HepG2 (cell line): ENCODE data around the gene SVOPL. TPM values are rescaled to one million over a fixed set of nuclear protein-coding genes. Genes with fewer than 3 reads are reported as not detected.

Source experiments
- ATAC-seq: fragments of 200-7000 bp; cut with Tn5 transposase; 3 replicates; pipeline ENCODE4 v1.9.1; 2020; ENCODE audit warnings: mild to moderate bottlenecking, moderate library complexity
- BruUV-seq: library from RNA; stranded (reverse); fragments of 400-500 nt; replicated peaks from 2 replicates; lab custom pipeline; 2021; lab: Mats Ljungman, UMichigan
- CTCF ChIA-PET: fragments of 300-600 bp; formaldehyde crosslinking; extraction: SDS; loops from one replicate; lab custom pipeline; 2021; ENCODE audit warnings: low total read pairs, inconsistent platforms, low intra/inter-chr PET ratio; lab: Yijun Ruan, JAX
- POLR2A ChIA-PET: fragments of 350-600 bp; sonication (Branson Sonifier 250); formaldehyde crosslinking; loops from one replicate; lab custom pipeline; 2020; ENCODE audit warnings: antibody characterized with exemption, inconsistent platforms; lab: Yijun Ruan, JAX
- DNase-seq: peaks from one replicate; pipeline ENCODE4 v3.0.0-alpha.2; 2015; ENCODE audit warnings: low spot score
- FAIRE-seq: peaks from 3 replicates; lab custom pipeline; 2011; peaks lifted over from hg19 to GRCh38; lab: Jason Lieb, UNC
- H2AFZ ChIP-seq: one replicate; pipeline ENCODE4 v1.6.1; 2011; ENCODE audit warnings: low read length, inconsistent platforms
- H3K27ac ChIP-seq: fragments of 300-600 bp; 3 replicates; pipeline ENCODE4 v1.8.0; 2011; ENCODE audit warnings: mixed run types, mild to moderate bottlenecking, mixed read lengths, low read length, inconsistent platforms; ENCODE audit not compliant: insufficient read depth; ENCODE audit errors: extremely low read length
- H3K27me3 ChIP-seq, 2 experiments: fragments of 200-600 bp in 1 of 2; 2 replicates in 1 of 2; 3 replicates in 1 of 2; pipeline versions ENCODE4 v1.6.0 to v1.8.0; 2011; ENCODE audit warnings: low read length in 2 of 2, mild to moderate bottlenecking in 2 of 2, moderate library complexity in 2 of 2, inconsistent platforms in 1 of 2; ENCODE audit not compliant: insufficient read depth in 2 of 2, control insufficient read depth in 1 of 2
- H3K36me3 ChIP-seq, 2 experiments: fragments of 200-600 bp in 1 of 2; replicated peaks in 1 of 2; 2 replicates in 1 of 2; 3 replicates in 1 of 2; pipeline versions ENCODE4 v1.5.1 to v1.8.0; 2011; ENCODE audit warnings: low read length in 2 of 2, inconsistent platforms in 1 of 2; ENCODE audit not compliant: insufficient read depth in 2 of 2, control insufficient read depth in 1 of 2
- H3K4me1 ChIP-seq: 2 replicates; pipeline ENCODE4 v1.5.1; 2012; ENCODE audit warnings: low read length, inconsistent platforms; ENCODE audit not compliant: insufficient read depth
- H3K4me2 ChIP-seq: 2 replicates; pipeline ENCODE4 v1.6.0; 2011; ENCODE audit warnings: low read depth, low read length, inconsistent platforms
- H3K4me3 ChIP-seq, 3 experiments: fragments of 200-600 bp in 1 of 3; sonication (generic), shearing (Covaris generic) in 1 of 3; replicated peaks in 1 of 3; 2 replicates each; pipeline ENCODE4 v1.5.1; 2011 to 2016; ENCODE audit warnings: low read length in 3 of 3, inconsistent platforms in 2 of 3, low read depth in 2 of 3, mild to moderate bottlenecking in 2 of 3, control low read depth in 1 of 3, mixed read lengths in 1 of 3; ENCODE audit not compliant: insufficient read depth in 1 of 3
- H3K79me2 ChIP-seq: one replicate; pipeline ENCODE4 v1.6.1; 2011; ENCODE audit warnings: low read length, inconsistent platforms; ENCODE audit not compliant: insufficient read depth
- H3K9ac ChIP-seq: 2 replicates; pipeline ENCODE4 v1.6.0; 2011; ENCODE audit warnings: mild to moderate bottlenecking, low read depth, low read length, inconsistent platforms; ENCODE audit not compliant: insufficient read depth
- H3K9me3 ChIP-seq: 2 replicates; pipeline ENCODE4 v1.5.1; 2012; ENCODE audit warnings: mild to moderate bottlenecking, low read length
- H4K20me1 ChIP-seq: 2 replicates; pipeline ENCODE4 v1.6.0; 2011; ENCODE audit warnings: inconsistent platforms, mild to moderate bottlenecking, low read length, moderate library complexity; ENCODE audit not compliant: insufficient read depth
- MEF2D ChIP-seq: sonication (generic); formaldehyde crosslinking; IDR thresholded peaks from 2 replicates; pipeline ENCODE4 v1.5.1; 2020; ENCODE audit warnings: mild to moderate bottlenecking, missing genetic modification reagents
- TEF ChIP-seq: sonication (generic); formaldehyde crosslinking; IDR thresholded peaks from 2 replicates; pipeline ENCODE4 v1.5.0; 2020; ENCODE audit warnings: missing genetic modification reagents
- ZNF597 ChIP-seq: sonication (generic); formaldehyde crosslinking; IDR thresholded peaks from 2 replicates; pipeline ENCODE4 v1.5.0; 2020; ENCODE audit warnings: missing genetic modification reagents
- WGBS: methylation state at CpG from one replicate; pipeline ENCODE4 v1.1.6; 2017; ENCODE audit warnings: low lambda C conversion rate; 5-methylcytosine and 5-hydroxymethylcytosine counted together
- in situ Hi-C: cut with HindIII; loops from 2 replicates; pipeline ENCODE4 v1.10.0; 2017; ENCODE audit warnings: low pct_unique_long_range_greater_than_20kb; ENCODE audit not compliant: extremely low pct_ligation_motif_present
- intact Hi-C: fragments of 100-400 bp; cut with micrococcal nuclease; formaldehyde crosslinking; loops from one replicate; pipeline ENCODE4 v1.10.0; 2022; ENCODE audit not compliant: unreplicated experiment
- polyA plus RNA-seq, 8 experiments: library from polyadenylated mRNA; depleted of rRNA in 3 of 8; stranded (reverse) in 7 of 8; unstranded in 1 of 8; fragments of >200 nt; fragmentation: Illumina TruSeq in 4 of 8; extraction: Trizol in 4 of 8; gene quantifications; 2 replicates each; pipeline versions ENCODE4 v1.2.1 to v1.2.3, GENCODE V29; 2011 to 2016; ENCODE audit warnings: low read depth in 4 of 8, missing spikeins in 1 of 8, mixed read lengths in 1 of 8; ENCODE audit not compliant: insufficient read depth in 1 of 8
- total RNA-seq, 5 experiments: library from RNA; depleted of rRNA; stranded (reverse); fragments of >200 nt; fragmentation: Illumina TruSeq; extraction: Trizol; gene quantifications; 2 replicates each; pipeline ENCODE4 v1.2.3, GENCODE V29; 2016; ENCODE audit warnings: low read depth in 1 of 5

Gene SVOPL
- total and polyA plus RNA-seq, 2 of the 13 experiments (the other 11 are each of a cell fraction or from before 2014, with no cell fraction given), result not detected

- in situ Hi-C loops, result no loop called here
- CTCF ChIA-PET, result no interaction called here
Measured at GRCh38 chr7:138684340-138684739, 16.8 kb downstream of the SVOPL start.

GRCh38 chr7:138679793-138680192, 21.4 kb downstream of the SVOPL start:
- H3K79me2 ChIP-seq, result no peaks in the 10 kb centered on the region
- peaks cover 0 to 3% of the 10 kb centered on the region in 2 experiments; a peak in 1 of 5 replicates for H3K27me3 ChIP-seq
- no peak overlapping the region for H3K27ac ChIP-seq
- no peaks in the 10 kb centered on the region for H4K20me1 ChIP-seq
- no peak overlapping the region for H2AFZ ChIP-seq
- H3K9me3 ChIP-seq, result no peaks in the 10 kb centered on the region
- H3K4me1 ChIP-seq, result peaks cover 9% of the 10 kb centered on the region
- no peak overlapping the region for H3K4me3 ChIP-seq
- 57% methylated on average over 5 of the region's 5 CpGs for WGBS
- FAIRE-seq, result no peak
- in situ Hi-C loops (no loop called here), intact Hi-C loops (no loop called here)
- ChIA-PET POLR2A (no interaction called here), CTCF (no interaction called here)
- TF ChIP-seq TEF (CRISPR knock-in tag), result no peak
- DNase-seq, result no peak
- BruUV-seq, result no TSS peak
- no peak overlapping the region for H3K4me2 ChIP-seq
- no peaks in the 10 kb centered on the region for H3K36me3 ChIP-seq
- ATAC-seq, result no peak
- no peak overlapping the region for H3K9ac ChIP-seq

More at GRCh38 chr7:138684340-138684739, 16.8 kb downstream of the SVOPL start:
- no peak for FAIRE-seq
- Histone ChIP-seq H3K36me3 (no peaks in the 10 kb centered on the region), H3K9me3 (no peaks in the 10 kb centered on the region), H3K4me3 (no peak overlapping the region), H2AFZ (no peak overlapping the region), H3K27ac (no peak overlapping the region), H3K4me1 (peaks cover 8% of the 10 kb centered on the region; the same call in 1 of the 2 replicates), H3K9ac (no peak overlapping the region), H4K20me1 (no peaks in the 10 kb centered on the region), H3K4me2 (no peak overlapping the region), H3K27me3 (no peaks in the 10 kb centered on the region), H3K79me2 (no peaks in the 10 kb centered on the region)
- WGBS, result 19% methylated on average over 3 of the region's 3 CpGs
- POLR2A ChIA-PET, result no interaction called here
- TF ChIP-seq MEF2D (no peak), ZNF597 (CRISPR knock-in tag) (no peak)
- intact Hi-C loops, result no loop called here
- no TSS peak for BruUV-seq
- no peak for DNase-seq
- ATAC-seq, result no peak
